Skeletal muscle cell (primary cell): ENCODE results near the gene IFITM2.
"Not testable (repeated sequence)": the region's sequence is repeated elsewhere in the genome, so short reads cannot be mapped to it uniquely, and the experiment has no call there.

Source experiments
- DNase-seq: peaks from one replicate; pipeline ENCODE4 v3.0.0-alpha.2; 2010; ENCODE audit warnings: low read depth
- H3K4me3 ChIP-seq: 2 replicates; pipeline ENCODE4 v1.5.1; 2011; ENCODE audit warnings: low read depth, mild to moderate bottlenecking, control low read depth, low read length, moderate library complexity

The IFITM2 gene

DNA sequence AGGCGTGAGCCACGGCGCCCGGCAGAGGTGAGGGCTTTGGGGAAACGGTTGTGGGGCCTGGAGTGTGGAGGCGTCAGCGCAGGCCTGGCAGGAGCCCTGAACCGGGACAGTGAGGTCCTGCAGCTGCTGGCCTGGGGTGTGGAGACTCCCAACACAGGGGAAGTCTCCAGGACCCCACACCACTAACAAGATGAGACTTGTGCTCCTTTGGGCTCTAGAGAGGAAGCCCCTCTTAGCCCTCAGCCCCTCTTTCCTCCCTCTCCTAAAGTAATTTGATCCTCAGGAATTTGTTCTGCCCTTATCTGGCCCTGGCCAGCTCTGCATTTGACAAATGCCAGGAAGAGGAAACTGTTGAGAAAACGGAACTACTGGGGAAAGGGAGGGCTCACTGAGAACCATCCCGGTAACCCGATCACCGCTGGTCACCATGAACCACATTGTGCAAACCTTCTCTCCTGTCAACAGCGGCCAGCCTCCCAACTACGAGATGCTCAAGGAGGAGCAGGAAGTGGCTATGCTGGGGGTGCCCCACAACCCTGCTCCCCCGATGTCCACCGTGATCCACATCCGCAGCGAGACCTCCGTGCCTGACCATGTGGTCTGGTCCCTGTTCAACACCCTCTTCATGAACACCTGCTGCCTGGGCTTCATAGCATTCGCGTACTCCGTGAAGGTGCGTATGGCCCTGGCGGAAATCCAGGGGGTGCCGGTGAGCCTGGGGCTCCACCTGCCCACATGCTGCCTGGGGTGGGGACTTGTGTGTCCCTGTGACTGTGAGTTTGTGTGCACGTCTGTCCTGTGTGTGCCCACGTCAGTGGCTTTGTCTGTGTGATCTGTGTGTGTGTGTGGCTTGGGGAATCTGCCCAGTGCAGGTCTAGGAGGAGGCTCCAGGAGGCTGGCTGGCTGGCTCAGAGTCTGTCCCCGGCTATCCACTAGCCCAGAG is at the start of gene IFITM2:
TSS of gene IFITM2 (plus strand) at position 51 of the 943 bp plus-strand sequence. CDS start at position 428, 377 bp downstream.
- DNase-seq = peak; percentile 71
- H3K4me3 ChIP-seq = peak within 1 kb of the TSS; percentile 53

DNA sequence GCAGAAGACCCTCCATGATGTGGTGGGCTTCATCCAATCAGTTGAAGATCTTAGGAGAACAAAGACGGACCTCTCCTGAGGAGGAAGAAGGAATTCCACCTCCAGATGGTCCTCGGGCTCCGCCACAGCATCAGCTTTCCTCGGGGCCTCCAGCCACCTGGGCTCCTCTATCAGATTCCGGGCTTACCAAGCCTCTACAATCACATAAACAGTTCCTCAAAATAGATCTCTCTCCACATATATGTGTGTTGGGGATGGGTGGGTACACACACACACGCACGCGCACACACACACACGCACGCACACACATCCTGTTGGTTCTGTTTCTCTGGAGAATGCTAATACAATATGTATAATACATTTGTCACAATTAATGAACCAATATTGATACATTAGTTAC is 48.2 kb upstream of the IFITM2 start:
- H3K4me3 ChIP-seq = no peak overlapping the region
- no peak for DNase-seq

DNA sequence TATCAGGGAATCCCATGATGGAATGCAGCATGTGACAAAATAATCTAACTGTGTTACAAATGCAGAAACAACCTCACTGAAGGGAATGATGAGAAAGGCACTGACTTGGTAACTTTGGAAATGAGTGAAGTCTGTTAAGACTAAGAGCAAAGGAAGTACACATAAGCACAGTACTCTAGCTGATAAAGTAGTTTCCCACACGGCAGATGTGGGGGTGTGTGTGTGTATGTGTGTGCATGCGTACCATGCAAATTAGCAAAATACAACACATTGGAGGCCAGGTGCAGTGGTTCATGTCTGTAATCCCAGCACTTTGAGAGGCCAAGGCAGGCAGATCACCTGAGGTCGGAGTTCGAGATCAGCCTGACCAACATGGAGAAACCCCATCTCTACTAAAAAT is 46.0 kb upstream of the IFITM2 start:
- no peak overlapping the region for H3K4me3 ChIP-seq

DNA sequence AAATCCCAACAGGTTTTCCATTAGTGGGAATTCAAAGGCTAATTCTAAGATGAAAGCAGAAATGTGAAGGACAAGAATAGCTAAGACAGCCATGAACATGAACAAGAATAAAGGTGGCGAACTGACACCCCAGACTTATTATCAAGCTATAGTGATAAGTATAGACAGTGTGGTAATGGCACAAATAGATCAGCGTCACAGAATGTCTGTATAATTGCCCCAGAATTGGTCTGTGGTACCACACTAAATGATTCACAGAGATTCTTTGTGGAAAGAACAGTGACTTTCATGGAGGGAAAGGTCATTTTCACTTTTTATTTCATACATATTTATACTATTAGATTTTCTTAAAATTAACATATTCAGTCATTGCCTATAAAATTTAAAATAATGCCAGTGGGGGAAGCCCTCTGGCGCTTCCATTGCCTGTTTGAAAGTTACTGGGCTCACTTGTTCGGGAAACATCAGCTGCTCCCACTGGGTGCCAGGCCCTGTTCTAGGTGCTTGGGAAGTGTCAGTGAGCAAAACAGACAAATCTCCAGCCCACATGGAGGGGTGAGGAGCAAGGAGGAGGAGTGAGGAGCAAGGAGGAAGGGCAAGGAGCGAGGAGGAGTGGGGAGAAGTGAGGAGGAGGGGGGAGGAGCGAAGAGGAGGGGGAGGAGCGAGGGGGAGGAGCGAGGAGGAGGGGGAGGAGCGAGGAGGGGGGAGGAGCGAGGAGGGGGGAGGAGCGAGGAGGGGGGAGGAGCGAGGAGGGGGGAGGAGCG is 40.8 kb upstream of the IFITM2 start:
- no peak for DNase-seq

More for the DNA sequence above, 46.0 kb upstream of the IFITM2 start:
- no peak for DNase-seq

DNA sequence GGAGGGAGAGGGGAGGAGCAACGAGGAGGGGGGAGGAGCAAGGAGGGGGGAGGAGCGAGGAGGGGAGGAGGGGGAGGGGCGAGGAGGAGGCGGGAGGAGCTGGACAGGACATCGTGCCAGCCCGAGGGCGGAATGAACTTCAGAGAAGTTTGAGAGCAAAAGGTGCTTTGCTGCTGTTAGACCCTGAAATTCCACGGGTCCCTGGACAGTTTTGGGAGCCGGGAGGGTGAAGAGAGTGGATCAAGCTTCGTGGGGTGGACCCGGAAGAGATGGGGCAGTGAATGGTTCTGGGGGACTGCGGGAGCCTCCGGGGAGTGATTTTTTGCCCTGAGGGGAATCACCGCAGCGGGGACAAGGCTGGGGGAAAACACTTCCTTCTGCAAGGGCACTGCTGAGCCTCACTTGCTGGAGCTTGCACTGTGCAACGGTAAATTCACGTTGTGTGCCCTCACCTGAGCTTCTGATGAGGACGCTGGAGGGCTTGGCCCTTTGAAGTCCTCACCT is 40.1 kb upstream of the IFITM2 start:
- H3K4me3 ChIP-seq = no peak overlapping the region
- DNase-seq = no peak

More for the DNA sequence above, 40.8 kb upstream of the IFITM2 start:
- no peak overlapping the region for H3K4me3 ChIP-seq

DNA sequence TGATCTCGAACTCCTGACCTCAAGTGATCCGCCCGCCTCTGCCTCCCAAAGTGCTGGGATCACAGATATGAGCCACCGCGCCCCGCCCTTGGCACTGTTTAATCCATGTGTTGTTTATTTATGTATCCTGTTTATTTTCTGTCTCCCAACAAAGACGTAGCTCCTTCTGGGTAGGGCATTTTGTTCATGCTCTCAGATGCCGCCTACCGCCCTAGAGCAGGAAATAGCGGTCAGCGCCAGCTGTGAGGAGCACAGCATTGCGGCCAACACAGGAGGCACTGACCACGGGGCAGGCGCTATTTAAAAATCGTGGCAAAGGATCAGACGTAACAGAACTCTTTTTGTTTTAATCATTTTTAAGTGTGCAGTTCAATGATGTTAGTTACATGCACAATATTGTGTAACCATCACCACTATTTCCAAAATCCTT is 38.9 kb upstream of the IFITM2 start:
- DNase-seq = not testable (repeated sequence)

DNA sequence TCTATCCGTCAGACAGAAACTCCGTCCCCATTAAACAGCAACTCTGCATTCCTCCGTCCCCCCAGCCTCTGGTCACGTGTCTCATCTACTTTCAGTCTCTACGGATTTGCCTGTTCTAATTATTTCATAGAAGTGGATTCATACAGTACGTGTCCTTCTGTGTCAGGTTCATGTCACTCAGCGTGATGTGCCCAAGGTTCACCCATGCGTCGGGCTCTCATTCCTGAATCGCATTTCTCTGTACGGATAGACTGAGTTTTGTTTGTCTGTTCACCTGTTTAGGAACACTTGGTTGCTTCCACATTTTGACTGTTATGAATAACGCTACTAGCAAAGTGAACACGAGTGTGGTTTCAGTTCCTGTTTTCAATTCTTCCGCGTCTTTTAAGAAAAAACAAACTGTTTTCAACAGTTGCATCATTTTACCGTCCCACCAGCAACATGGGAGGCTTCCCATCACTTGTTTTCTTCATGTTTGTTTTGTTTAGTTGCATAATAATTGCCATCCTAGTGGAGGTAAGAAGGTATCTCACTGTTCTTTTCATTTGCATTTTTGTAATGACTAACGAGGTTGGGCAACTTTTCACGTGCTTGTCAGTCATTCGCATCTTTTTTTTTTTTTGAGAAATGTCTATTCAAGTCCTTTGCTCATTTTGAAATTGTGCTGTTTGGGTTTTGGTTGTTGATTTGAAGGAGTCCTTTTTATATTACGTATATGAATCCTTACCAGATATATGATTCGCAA is 38.3 kb upstream of the IFITM2 start:
- no peak overlapping the region for H3K4me3 ChIP-seq
- DNase-seq = no peak

More for the DNA sequence above, 38.9 kb upstream of the IFITM2 start:
- H3K4me3 ChIP-seq = not testable (repeated sequence)

DNA sequence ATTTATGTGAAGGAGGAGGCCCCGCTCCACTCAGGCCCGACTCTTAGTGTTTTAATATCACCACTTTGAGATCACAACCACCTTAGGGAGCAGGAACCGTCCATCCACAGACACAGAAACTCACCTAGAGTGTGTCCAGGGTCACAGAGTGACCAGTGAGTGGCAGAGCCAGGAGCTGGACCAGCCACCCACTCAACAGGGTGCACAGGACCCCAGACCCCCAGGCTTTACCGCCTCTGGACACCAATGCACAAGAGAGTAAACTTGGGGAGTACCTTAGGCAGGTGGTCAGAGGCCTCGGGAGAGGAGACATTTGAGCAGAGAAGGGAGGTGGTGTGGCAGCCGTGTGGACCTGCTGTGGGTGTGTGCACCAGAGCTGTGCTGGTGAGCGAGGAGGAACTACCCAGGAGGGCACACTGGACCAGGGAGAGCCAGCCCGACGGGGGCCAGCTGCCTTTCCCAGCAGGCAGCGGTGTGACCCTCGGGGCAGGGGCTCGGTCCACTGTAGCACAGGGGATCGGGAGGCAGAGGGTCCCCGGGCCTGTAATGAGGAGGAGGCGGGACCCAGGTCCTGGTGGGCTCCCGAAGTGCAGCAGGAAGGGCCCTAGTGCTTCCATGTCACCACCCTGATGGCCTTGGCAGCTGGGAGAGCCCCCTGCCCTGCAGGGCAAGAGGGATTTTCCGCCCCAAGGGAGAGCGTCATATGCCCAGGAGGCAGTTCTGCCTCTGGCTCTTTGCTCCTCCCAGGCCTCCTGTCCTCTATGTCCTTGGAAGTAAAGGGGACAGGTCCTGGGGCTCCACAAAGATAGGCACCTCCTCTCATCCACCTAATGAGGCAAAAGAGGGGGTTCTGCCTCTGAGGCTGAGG is 36.9 kb upstream of the IFITM2 start:
- no peak overlapping the region for H3K4me3 ChIP-seq
- no peak for DNase-seq

DNA sequence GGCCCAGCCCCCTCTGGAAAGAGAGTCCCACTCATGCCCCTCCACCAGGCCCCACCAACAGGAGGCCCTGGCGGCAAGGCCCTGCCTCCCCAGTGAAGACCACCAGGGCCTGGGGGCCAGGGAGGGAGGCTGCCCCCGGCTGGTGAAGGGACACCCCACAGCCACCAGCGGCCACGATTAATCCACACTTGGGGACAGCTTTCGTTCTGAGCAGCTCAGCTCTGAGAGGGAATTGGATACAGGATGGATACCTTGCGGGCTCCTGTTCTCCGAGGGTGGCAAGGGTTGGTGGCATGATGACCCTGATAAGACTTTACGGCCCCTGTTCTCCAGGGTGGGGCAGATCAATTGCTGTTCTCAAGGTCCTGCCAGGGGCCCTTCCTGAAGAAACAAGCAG is 36.3 kb upstream of the IFITM2 start:
- no peak for DNase-seq
- no peak overlapping the region for H3K4me3 ChIP-seq

DNA sequence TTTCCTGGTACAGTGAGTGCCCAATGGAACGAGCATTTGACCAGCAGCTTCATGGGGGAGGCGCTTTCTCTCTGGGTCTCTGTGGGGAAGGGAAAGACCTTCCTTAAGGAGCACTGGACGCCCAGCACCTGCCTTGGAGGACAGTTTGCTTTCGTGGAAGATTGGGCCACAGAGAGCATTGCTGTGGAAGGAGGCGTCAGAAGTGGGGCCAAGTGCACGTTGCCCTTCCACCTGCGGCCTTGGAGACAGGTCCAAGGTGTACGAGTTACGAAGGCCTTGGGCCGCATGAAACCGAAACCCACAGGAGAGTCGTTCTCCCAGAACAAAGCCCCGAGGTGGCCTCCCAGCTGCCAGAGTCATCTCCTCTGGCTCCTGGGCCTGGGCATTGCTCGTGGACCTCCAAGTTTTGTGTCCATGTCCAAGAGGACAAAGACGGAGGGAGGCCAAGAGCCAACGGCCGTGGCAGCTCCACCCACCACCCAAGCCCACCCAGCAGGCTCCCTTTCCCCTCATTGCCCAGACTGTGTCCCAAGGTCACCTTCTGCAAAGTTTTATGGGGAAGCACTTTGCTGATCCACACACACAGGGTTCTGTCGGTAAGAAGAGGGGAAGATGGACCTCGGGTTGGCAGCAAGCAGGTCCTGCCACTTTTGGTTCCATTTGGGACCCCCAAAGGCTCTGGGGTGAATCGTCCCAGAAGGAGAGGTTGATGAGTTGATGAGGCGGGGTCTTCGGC is 35.3 kb upstream of the IFITM2 start:
- DNase-seq = no peak
- H3K4me3 ChIP-seq = no peak overlapping the region

DNA sequence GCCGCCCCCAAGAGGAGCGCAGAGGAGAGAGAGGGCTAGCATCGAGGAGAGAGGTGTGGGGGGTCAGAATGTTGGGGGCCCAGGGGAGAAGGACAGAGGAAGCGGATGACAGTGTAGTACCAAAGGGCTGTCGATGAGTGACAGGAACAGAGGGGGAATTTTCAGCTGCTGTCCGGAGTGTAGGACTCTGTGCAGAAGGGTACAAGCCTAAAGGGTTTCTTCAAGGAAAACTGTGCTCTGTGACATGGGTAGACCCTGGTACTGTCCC is 34.8 kb upstream of the IFITM2 start:
- DNase-seq = no peak
- no peak overlapping the region for H3K4me3 ChIP-seq

DNA sequence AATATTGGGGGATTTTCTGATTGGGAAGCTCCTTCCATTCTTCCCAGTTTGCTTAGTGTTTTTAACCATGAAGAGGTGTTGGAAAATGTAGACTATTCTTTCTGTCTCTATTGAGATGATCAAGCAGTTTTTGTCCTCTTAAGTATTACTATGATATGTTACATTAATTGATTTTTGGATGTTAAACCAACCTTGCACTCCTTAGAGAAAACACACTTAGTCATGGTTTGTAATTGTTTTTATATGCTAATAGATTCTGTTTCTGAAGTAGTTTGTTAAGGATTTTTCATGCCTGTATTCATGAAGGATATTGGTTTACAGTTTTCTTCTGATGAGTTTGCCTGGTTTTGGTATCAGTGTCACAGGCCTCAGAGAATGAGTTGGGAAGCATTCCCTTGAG is 31.4 kb upstream of the IFITM2 start:
- no peak for DNase-seq
- no peak overlapping the region for H3K4me3 ChIP-seq

DNA sequence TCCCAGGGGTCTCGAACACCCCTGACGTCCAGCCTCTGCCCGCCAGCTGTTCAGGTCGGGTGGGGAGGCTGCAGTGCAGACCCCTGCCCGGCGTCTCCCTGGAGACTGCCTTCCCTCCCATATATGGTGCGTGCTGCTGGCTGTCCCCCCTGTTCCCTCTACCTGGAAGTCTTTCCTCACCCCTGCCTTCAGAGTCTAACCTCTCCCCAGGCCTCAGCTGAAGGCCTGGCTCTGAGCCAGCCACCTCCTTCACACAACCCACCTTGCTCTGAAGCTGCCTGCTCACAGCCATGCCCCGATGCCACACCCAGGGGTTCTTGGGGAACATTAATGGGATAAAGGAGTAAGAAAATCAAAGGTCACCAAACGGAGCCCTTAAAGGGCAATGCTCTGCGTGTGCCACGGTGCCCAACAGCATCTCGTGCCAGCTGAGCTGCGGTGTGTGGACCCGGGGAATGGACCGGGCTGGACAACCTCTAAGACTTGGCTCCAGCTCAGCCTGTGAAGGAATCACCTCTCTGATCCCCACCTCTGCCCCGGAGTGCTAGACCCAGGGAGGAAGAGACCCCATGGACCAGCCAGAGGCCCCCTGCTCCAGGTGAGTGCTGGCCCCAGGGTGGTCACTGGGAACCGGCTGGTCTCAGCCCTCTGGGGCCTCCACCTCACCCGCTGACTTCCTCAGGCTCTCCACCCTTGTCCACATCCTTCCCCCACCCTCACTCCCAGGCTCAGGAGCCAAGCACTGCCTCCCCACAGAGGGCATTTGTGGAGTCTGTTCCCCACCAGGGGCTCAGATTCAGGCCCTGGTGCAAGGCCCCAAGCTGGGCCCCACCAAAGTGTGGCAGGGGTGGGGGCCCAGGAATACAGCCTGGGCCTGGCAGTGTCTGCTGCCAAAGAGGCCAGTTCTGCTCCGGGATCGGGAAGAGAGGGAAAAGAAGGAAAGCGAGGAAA is 29.3 kb upstream of the IFITM2 start, which contains the start of gene NLRP6:
TSS of gene NLRP6 (plus strand) at position 407 of the 951 bp plus-strand sequence. CDS start at position 570, 163 bp downstream.
- no peak within 1 kb of the TSS for H3K4me3 ChIP-seq
- DNase-seq = no peak

DNA sequence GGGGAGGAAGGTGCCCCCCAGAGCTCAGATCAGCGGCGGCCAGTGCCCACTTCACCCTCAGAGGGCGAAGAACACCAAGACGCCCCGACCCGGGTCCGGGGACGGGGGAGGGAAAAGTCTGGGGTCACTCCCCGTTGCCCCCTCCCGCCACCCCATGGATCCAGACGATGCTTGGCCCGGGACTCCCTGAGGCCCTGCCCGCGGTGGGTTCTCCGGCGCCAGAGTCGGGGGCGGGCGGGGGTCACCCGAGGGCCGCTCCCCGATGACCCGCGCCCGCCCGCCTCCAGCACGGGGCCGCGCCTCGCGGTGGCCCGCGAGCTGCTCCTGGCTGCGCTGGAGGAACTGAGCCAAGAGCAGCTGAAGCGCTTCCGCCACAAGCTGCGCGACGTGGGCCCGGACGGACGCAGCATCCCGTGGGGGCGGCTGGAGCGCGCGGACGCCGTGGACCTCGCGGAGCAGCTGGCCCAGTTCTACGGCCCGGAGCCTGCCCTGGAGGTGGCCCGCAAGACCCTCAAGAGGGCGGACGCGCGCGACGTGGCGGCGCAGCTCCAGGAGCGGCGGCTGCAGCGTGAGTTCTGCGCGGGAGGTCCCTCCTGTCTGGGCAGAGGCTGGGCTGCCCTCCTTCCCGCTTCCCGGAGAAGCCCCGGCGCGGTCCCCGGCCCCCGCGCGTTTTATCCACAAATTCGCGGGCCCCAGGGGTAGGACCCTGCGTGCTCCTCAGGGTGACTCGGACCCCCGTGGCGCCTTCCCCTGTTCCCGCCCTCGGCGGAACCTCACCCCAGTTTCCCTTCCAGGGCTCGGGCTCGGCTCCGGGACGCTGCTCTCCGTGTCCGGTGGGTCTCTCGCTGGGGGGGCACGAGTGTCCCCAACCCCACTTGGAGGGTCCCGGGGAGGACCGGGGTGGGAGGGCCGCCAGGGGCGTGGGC is 28.3 kb upstream of the IFITM2 start:
- no peak for DNase-seq
- no peak overlapping the region for H3K4me3 ChIP-seq

DNA sequence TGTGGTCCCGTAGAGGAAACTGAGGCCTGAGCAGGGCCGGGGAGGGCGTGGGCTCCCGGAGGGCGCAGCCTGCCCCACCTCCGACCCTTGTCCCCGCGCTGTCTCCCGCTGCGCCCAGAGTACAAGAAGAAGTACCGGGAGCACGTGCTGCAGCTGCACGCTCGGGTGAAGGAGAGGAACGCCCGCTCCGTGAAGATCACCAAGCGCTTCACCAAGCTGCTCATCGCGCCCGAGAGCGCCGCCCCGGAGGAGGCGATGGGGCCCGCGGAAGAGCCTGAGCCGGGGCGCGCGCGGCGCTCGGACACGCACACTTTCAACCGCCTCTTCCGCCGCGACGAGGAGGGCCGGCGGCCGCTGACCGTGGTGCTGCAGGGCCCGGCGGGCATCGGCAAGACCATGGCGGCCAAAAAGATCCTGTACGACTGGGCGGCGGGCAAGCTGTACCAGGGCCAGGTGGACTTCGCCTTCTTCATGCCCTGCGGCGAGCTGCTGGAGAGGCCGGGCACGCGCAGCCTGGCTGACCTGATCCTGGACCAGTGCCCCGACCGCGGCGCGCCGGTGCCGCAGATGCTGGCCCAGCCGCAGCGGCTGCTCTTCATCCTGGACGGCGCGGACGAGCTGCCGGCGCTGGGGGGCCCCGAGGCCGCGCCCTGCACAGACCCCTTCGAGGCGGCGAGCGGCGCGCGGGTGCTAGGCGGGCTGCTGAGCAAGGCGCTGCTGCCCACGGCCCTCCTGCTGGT is 27.5 kb upstream of the IFITM2 start:
- no peak for DNase-seq
- peak overlapping the region; percentile 5 for H3K4me3 ChIP-seq
